Glomerular endothelial cell (primary cell): Measurements from ENCODE around the gene ABCA6. TPM values are rescaled to one million over a fixed set of nuclear protein-coding genes. Genes with fewer than 3 reads are reported as not detected.

ENCODE experiments used
- DNase-seq: peaks from one replicate; pipeline ENCODE4 v3.0.0-alpha.2; 2011; ENCODE audit warnings: low read depth, low spot score; ENCODE audit errors: extremely low read depth
- total RNA-seq: library from RNA; depleted of rRNA; stranded (reverse); fragments of >200 nt; gene quantifications from 2 replicates; pipeline ENCODE4 v1.2.3, GENCODE V29; 2015

The ABCA6 gene
- total RNA-seq, 1 donor from 2014 or later, result 10.1 TPM

DNA sequence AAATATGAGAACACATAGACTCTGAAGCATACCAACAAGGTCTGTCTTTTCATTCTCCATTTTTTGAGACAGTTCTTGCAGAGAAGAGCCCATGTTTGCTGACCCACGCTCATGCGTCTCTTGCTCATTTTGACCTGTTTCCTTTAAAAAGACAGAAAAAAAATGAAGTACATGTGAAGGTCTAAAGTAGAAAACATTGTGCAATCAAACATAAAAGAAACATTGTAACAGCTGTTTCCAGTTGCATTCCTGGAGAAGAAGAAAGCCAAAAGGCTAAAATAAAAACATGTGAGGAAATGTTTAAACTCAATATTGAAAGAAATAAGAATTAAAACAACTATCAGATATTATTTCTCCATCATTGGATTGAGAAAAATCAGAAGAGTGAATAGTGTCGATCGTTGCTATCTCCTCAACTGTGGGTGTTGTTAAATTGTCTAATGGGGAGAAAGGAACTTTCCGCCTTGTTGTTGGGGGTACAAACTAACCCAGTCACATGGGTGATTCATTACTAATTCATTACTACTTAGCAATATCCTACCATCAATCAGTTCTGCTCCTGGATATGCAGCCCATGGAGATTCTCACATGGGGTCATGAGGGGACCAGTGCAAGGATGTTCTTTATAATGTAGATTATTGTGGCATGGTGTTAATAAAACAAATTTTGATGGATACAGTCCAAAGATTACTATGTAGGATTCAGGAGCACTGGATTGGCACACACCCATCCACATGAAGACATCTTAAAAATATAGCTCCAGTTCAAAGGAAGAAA is 90.5 kb downstream of the ABCA6 start:
- no peak for DNase-seq

DNA sequence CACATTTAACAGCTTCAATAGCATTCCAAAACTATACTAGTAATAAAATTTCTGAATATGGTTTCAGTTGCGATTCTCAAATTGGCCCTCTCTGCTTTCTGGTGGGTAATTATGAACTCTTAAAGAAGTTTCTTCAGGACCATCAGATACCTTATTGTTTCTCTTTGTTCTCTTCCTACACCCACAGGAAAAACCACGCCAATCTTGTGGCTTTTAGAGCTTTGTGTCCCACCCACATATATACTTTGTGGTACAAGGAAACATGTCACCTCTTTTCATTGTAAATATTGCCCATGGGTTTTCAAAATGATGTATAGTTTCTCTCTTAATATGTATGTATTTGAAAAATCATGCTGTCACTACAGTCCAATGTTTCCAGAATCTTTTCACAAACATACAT is 93.1 kb downstream of the ABCA6 start:
- no peak for DNase-seq

DNA sequence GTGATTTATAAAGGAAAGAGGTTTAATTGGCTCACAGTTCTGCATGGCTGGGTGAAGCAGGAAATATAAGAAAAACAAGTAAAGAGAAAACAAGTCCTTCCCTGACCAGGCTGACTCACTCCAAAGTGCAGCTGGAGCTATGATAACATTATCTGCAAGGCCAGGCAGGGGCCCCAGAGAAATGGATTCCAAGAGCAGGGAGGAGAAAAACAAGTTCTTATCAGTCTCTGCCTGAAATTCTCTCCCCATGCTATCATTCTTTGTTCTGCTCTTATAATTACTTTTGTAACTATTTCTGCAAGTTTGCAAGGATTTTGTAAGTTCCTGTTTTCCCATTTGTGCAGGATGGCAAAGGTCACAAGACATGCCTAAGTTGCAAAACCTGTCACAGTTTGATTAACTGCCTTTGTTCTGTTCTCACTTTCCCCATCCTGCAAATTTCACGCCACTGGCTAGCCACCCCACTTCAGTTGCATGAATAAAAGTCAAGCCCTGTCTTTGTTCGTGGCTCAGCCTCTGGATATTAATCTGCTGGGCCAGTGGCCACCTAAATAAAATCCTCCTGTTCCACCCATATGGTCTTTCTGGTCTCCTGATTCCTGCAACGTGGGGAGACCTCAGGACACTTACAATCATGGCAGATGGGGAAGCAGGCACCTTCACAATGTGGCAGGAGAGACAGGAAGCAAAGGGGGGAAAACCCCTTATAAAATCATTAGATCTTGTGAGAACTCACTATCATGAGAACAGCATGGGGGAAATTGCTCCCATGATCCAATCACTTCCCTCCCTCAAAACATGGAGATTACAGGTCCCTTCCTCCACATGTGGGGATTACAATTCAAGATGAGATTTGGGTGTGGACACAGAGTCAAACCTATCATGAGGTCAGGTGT is 94.1 kb downstream of the ABCA6 start:
- peak; percentile 97 for DNase-seq

DNA sequence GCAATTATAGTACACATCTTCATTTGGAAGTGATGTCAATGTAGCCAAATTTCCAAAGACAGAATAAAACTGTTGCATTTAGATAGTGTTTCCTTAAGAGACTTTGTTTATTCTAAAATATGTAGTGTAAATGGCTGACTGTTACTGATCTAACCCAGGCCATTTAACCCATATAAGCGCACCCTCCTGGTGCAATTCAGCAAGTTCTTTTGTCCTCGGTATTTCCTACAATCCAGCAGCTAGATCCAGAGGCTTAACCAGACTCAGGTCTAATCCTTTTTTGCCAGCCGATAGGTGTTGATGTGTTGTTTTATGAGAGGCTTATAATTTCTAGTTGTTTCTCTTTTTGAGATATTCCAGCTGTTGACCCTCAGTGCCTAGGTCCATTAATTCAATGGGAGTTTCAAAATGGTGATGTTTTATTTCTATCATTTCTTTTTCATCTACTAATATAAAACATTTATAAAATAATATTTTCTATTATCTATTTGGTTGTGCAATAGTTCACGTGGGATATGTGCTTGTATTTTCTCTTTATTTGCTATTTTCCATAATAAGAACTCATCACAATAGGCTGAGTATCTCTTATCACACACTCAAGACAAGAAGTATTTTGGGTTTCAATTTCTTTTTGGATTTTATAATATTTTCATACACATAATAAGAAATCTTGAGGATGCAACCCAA is 95.4 kb downstream of the ABCA6 start:
- DNase-seq, result no peak

DNA sequence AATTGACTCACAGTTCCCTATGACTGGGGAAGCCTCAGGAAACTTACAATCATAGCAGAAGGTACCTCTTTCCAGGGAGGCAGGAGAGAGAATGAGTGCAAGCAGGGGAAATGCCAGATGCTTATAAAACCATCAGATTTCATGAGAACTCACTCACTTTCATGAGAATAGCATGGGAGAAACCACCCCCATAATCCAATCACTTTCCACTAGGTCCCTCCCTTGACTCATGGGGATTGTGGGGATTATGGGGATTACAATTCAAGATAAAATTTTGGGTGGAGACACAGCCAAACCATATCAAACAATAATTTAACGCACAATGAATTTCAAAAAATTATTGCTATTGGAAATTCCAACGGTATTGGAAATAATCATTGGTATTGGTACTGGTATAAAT is 96.0 kb downstream of the ABCA6 start:
- DNase-seq, result no peak

DNA sequence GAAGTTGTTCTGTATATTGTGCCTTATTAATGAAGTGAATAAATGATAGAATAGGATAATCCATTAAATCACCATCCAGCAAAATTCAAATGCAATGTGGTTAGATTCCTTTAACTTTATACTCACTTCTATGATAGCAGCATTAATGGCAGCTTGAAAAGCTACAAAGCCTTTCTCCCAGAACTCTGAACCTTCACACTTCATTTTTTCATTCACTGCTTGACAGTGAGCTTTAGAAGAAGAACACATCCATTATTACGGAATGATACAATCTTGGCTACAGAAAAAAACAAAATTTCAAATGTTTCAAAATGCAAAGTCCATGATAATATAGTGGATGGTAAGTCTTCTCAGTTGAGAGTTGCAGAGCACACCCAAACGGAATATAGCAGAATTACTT is 97.3 kb downstream of the ABCA6 start:
- no peak for DNase-seq

DNA sequence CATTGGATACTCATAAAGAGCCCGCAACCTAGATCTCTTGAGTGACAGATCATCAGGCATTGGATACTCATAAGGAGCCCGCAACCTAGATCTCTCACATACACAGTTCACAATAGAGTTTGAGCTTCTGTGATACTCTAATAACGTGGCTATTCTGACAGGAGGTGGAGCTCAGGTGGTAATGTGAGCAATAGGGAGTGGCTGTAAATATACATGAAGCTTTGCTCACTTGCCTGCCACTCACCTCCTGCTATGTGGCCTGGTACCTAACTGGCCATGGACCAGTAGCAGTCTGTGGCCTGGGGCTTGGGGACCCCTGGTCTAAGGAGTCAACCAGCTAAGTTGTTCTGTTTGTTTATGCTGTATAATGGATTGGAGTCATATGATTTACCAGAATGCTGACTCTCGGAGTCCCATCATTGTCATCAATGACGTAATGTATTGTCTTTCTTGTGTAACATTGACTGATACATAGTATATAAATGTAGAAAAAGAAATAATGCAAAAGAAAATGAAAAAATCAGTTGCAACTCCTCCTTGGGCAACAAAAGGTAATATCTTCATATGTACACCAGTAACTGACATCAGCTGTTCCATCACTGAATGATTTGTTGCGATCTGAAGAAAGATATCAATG is 98.5 kb downstream of the ABCA6 start:
- no peak for DNase-seq

DNA sequence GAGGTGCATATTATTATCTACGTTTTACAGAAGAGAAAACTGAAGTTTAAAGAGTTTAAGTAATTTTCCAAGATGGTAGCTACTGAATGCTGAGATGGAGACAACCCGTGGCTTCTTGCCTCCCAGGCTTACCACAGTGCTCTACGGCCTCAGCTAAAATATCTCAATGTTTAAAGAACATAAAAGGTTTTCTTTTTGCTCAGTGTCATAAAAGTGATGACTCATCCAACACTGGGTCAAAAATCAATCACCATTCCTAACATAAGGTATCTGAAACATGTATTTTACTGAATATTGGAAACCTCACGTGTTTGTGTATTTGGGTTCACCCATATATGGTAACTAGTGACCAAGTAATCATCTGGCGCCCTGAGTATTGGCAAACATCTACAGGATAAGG is 99.4 kb downstream of the ABCA6 start:
- DNase-seq, result no peak

DNA sequence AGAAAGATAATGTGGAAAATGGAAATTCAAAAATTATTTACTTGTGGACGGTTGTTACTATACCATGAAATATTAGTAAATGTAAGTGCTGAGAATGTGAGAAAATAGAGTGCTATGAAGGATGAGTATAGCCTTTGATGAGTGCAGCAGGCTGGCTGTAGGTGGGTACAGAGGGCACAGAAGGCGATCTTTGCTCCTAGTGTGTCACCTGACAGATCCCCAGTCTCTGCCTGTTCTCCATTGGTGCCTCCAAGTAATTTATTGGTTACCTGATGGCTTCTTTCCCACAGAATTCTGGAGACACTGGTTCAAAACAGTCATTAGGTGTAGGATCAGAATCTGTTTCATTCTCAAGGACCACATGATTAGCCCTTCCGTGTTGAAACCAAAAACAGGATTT is 109.9 kb downstream of the ABCA6 start:
- no peak for DNase-seq

DNA sequence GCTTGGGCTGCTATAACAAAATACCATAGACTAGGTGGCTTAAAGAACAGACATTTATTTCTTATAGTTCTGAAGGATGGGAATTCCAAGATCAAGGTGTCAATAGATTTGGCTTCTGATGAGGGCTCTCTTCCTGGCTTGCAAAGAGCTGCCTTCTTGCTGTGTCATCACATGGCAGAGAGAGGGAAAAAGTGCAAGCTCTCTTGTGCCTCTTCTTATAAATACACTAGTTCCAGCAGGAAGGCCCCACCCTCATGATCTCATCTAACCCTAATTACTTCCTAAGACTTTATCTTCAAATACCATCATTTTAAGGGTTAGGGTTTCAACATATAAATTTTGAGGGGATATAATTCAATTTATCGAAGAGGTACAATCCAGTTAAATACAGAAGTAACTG is 111.5 kb downstream of the ABCA6 start:
- DNase-seq, result no peak

Other genes with a start within 250 kb of the ABCA6 start
- gene ABCA8, start 186.5 kb downstream of the ABCA6 start, total RNA-seq, result 0.12 TPM in 1 of 2 replicates, not detected in the other
- 0.15 and 1.8 TPM in 2 replicates for gene ABCA9, start 81.0 kb downstream of the ABCA6 start, total RNA-seq
- 0.58 and 1.5 TPM in 2 replicates for gene ABCA10, start 86.9 kb upstream of the ABCA6 start, total RNA-seq
- 14.5 and 19.2 TPM in 2 replicates for gene ABCA5, start 185.2 kb upstream of the ABCA6 start, total RNA-seq